ENCODE data around the gene MID1.

The MID1 gene

DNA sequence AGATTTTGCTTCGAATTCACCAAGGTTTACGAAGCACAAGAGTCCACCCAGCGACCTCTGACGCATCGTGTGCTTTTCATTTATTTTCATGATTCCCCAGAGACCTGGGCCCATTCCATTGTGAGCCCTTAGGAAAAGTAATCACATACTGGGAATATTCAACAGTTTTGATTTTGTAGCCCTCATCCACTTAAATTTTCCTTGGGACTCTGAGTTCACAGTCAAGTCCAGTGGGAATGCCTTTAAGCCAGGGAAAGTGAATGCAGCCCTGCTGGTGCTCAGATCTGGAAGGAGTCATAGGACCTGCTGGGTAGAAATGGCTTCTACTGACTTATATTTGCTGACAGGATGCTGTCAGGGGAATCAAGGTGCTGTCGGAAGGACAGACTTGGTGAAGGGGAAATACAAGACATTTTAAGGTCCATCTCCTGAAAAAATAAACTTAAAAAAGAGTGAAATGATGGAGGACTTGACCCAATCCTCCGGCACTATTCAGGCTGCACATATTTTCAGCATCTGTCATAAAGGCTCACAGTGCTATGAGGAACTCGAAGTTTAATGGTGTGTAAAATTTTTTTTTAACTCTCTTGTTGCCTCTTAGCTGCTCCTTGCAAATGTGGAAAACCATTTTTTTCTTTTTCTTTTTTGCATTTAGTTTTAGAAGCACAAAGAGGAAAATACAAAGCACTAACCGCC lies 204.9 kb downstream of the MID1 start:
- DNase-seq = no peak

DNA sequence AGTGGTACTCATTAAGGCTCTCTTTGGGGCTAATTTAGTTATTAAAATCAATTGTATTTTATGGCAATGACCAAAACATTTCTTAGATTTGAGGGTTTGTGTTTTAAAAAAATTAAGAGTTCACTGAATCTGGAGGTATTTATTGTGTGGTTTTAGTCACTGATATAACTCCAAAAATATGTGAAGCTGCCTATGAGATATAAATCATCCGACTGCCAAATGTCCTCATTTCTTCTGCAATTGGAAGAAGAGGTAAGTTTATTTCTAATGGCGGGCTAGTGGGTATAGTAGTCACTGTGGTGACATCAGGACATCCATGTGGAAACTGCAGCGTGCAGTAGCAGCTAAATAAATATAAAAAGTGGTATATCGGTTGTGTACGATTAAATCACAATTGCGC lies 205.5 kb downstream of the MID1 start:
- DNase-seq = no peak

DNA sequence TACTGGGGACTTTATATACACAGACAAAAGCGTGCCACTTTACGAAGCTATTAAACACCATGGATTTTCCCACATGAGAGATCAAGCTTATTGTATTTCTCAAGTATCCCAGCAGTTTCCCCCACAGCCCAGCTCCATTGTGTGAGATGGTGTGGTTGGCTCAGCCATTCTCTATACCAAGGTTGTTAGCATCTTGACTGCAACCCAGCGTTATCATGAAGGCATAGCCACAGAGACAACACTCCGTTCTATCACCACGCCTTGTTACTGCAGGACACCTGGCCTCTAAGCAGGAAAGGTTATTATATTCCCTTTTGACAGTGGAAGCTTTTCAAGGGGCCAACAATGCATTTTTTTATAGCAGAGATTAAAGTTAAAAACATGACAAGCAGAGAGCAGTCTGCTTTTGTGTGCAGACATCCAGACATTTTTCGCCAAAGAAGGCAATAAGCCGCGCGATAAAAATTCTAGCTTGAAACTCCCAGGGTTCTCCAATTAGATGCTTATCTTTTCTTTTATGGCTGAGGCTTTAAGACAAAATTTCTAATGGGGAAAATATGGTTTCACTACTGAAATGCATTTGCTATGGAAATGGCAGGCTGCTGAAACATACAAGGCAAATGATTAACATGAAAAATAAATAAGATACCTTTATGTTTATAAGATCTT lies 206.1 kb downstream of the MID1 start:
- DNase-seq = no peak

- no peak for DNase-seq
Observed at GRCh38 chrX:10404436-10404835, 215.9 kb downstream of the MID1 start.

DNA sequence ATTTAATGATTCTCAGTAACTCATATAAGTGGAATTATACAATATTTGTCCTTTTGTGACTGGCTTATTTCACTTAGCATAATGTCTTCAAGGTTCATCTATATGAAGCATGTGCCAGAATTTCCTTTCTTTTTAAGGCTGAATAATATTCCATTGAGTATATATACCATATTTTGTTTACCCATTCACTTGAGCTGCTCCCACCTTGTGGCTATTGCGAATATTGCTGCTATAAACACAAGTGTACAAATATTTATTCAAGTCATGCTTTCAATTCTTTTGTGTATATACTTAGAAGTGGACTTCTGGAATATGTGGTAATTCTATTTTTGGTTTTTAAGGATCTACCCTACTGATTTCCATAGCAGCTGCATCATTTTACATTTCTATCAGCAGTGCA lies 219.1 kb downstream of the MID1 start:
- no peak for DNase-seq

DNA sequence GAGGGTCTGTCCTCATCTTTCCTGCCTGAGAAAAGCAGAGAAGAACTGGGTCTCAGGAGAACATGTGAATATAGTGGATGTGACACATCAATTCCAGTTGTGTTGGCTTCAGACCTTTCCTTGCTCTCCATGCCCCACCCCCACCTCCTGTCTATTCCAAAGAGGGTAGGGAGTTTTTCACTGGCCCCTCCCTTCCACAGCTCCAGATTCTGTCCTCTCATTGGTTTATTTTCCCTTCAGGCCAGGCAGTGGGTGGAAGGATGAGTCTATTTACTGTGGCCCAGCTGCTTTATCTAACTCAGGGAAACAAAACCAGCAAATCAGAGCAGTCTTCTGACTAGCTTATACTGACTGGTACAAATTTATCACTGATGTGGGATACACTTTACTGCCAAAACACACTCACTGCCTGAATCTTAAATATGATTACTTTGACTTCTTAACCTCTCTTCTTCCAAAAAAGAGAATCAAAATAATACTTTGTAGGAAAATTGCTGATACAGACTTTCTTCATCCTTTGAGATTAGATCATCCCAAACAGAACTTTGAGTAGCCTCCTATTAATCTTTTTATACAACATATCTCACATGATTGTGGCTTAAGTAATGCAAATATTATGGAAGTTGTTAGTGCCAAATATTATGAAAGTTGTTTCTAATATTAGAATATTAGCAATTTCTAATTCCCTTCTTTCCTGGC lies 221.2 kb downstream of the MID1 start:
- no peak for DNase-seq

- DNase-seq = no peak
Observed at GRCh38 chrX:10398215-10398614, 222.2 kb downstream of the MID1 start.

DNA sequence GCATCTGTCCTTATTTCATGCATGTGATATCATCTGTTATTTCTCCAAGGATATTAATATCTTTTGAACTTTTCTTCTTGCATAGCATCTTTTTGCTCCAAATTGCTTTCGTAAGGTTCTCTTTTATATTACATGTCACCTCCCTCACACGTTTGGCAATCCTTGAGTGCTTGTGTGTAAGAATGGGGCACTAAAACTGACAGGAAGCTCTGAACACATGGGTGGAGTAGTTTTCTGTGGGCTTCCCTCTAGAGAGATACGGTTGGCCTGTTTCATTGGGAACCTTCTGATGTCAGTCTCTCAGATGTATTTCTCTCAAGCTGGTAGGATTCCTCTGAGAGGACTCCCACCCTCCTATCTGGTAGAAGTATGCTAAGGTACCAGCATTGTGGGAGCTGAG lies 223.0 kb downstream of the MID1 start:
- peak in 1 of 3 donors; percentile 1 for DNase-seq

GRCh38 chrX:10395643-10396042 lies 224.7 kb downstream of the MID1 start:
- peak in 2 of 3 donors; percentile 1 to 10 for DNase-seq

Data from suppressor macrophage treated with lipopolysaccharide for 1 hour (primary cell).